Activated T-helper 1 cell treated with anti-CD3 and anti-CD28 coated beads, Interleukin-12 subunit alpha, Interleukin-12 subunit beta, Interleukin-2, Interleukin-4 antibody, amounts not matched to agents 30 ng/mL and 10 ng/mL and 1 ng/mL, durations not matched to agents 14 hours and 24 hours and 36 hours (primary cell): ENCODE measurements around the gene UAP1. TPM values are rescaled to one million over a fixed set of nuclear protein-coding genes. Genes with fewer than 3 reads are reported as not detected.
"Not testable (repeated sequence)": the region's sequence is repeated elsewhere in the genome, so short reads cannot be mapped to it uniquely, and the experiment has no call there.

ENCODE experiments used
- DNase-seq: peaks from one replicate; pipeline ENCODE4 v3.0.0; 2021; ENCODE audit warnings: low spot score
- H3K27ac Mint-ChIP-seq: one replicate; pipeline ENCODE4 v1.8.0; 2021; ENCODE audit warnings: mild to moderate bottlenecking, mixed read lengths
- H3K27me3 Mint-ChIP-seq: one replicate; pipeline ENCODE4 v1.8.0; 2022; ENCODE audit warnings: mild to moderate bottlenecking, moderate library complexity, mixed read lengths; ENCODE audit not compliant: insufficient read depth
- H3K36me3 Mint-ChIP-seq: one replicate; pipeline ENCODE4 v1.8.0; 2021; ENCODE audit warnings: low read depth, mixed read lengths
- H3K4me1 Mint-ChIP-seq: one replicate; pipeline ENCODE4 v1.8.0; 2021; ENCODE audit warnings: low read depth, mixed read lengths
- H3K4me3 Mint-ChIP-seq: one replicate; pipeline ENCODE4 v1.8.0; 2021; ENCODE audit warnings: mild to moderate bottlenecking, moderate library complexity, mixed read lengths
- H3K9me3 Mint-ChIP-seq: one replicate; pipeline ENCODE4 v1.8.0; 2021; ENCODE audit warnings: mixed read lengths
- intact Hi-C: fragments of 100-400 bp; cut with micrococcal nuclease; formaldehyde crosslinking; loops from one replicate; pipeline ENCODE4 v1.15.1; 2024
- total RNA-seq: library from RNA; stranded (reverse); gene quantifications from 2 replicates; pipeline ENCODE4 v1.2.3, GENCODE V29; 2022

The UAP1 gene
- total RNA-seq, 1 donor from 2014 or later = 43.2 TPM

GRCh38 chr1:162603117-162603516 is 41.6 kb downstream of the UAP1 start:
- H3K27me3 Mint-ChIP-seq, DNase-seq, H3K4me3 Mint-ChIP-seq, H3K4me1 Mint-ChIP-seq, H3K9me3 Mint-ChIP-seq, intact Hi-C loops, H3K27ac Mint-ChIP-seq: not testable (repeated sequence)
- H3K36me3 Mint-ChIP-seq = peaks cover 15% of the 10 kb centered on the region

- intact Hi-C loops = no loop called here
- no peak overlapping the region for H3K4me3 Mint-ChIP-seq
- peaks cover 13% of the 10 kb centered on the region for H3K36me3 Mint-ChIP-seq
- H3K27me3 Mint-ChIP-seq = no peaks in the 10 kb centered on the region
- H3K27ac Mint-ChIP-seq = no peak overlapping the region
- no peak for DNase-seq
- no peaks in the 10 kb centered on the region for H3K4me1 Mint-ChIP-seq
- no peaks in the 10 kb centered on the region for H3K9me3 Mint-ChIP-seq
Observed at GRCh38 chr1:162605225-162605927, 43.9 kb downstream of the UAP1 start.

- Mint-ChIP-seq H3K4me1 (no peaks in the 10 kb centered on the region), H3K9me3 (no peaks in the 10 kb centered on the region), H3K4me3 (no peak overlapping the region), H3K36me3 (peaks cover 4% of the 10 kb centered on the region), H3K27me3 (no peaks in the 10 kb centered on the region), H3K27ac (no peak overlapping the region)
- no peak for DNase-seq
- intact Hi-C loops = no loop called here
Observed at GRCh38 chr1:162609306-162609705, 47.8 kb downstream of the UAP1 start.

- DNase-seq = no peak
- Mint-ChIP-seq H3K9me3 (peaks cover 10% of the 10 kb centered on the region), H3K36me3 (peaks cover 5% of the 10 kb centered on the region), H3K4me3 (no peak overlapping the region), H3K27me3 (no peaks in the 10 kb centered on the region), H3K27ac (no peak overlapping the region), H3K4me1 (no peaks in the 10 kb centered on the region)
- intact Hi-C loops = no loop called here
Observed at GRCh38 chr1:162612606-162613400, 51.3 kb downstream of the UAP1 start.

GRCh38 chr1:162616848-162617247 is 55.3 kb downstream of the UAP1 start:
- Mint-ChIP-seq H3K36me3 (peaks cover 3% of the 10 kb centered on the region), H3K4me1 (no peaks in the 10 kb centered on the region), H3K27ac (no peak overlapping the region), H3K27me3 (peaks cover 3% of the 10 kb centered on the region), H3K9me3 (peaks cover 14% of the 10 kb centered on the region), H3K4me3 (no peak overlapping the region)
- no peak for DNase-seq
- intact Hi-C loops = no loop called here

GRCh38 chr1:162617513-162617912 is 56.0 kb downstream of the UAP1 start:
- no peaks in the 10 kb centered on the region for H3K4me1 Mint-ChIP-seq
- H3K4me3 Mint-ChIP-seq = no peak overlapping the region
- no peak for DNase-seq
- peaks cover 3% of the 10 kb centered on the region for H3K36me3 Mint-ChIP-seq
- H3K27ac Mint-ChIP-seq = no peak overlapping the region
- peaks cover 3% of the 10 kb centered on the region for H3K27me3 Mint-ChIP-seq
- peaks cover 14% of the 10 kb centered on the region for H3K9me3 Mint-ChIP-seq
- intact Hi-C loops = no loop called here

GRCh38 chr1:162619076-162619475 is 57.6 kb downstream of the UAP1 start:
- Mint-ChIP-seq H3K36me3 (peaks cover 3% of the 10 kb centered on the region), H3K4me3 (no peak overlapping the region), H3K9me3 (peaks cover 14% of the 10 kb centered on the region), H3K4me1 (no peaks in the 10 kb centered on the region), H3K27ac (no peak overlapping the region), H3K27me3 (peaks cover 4% of the 10 kb centered on the region)
- no peak for DNase-seq
- intact Hi-C loops = no loop called here

- intact Hi-C loops = no loop called here
- no peak for DNase-seq
- Mint-ChIP-seq H3K27me3 (peaks cover 4% of the 10 kb centered on the region), H3K4me3 (no peak overlapping the region), H3K36me3 (peaks cover 3% of the 10 kb centered on the region), H3K27ac (no peak overlapping the region), H3K4me1 (no peaks in the 10 kb centered on the region), H3K9me3 (peaks cover 14% of the 10 kb centered on the region)
Observed at GRCh38 chr1:162621256-162621655, 59.7 kb downstream of the UAP1 start.

- Mint-ChIP-seq H3K27me3 (peaks cover 8% of the 10 kb centered on the region), H3K36me3 (no peaks in the 10 kb centered on the region), H3K4me3 (no peak overlapping the region), H3K4me1 (peaks cover 4% of the 10 kb centered on the region), H3K9me3 (no peaks in the 10 kb centered on the region), H3K27ac (no peak overlapping the region)
- intact Hi-C loops = no loop called here
- no peak for DNase-seq
Observed at GRCh38 chr1:162625679-162626078, 64.2 kb downstream of the UAP1 start.

- no peaks in the 10 kb centered on the region for H3K36me3 Mint-ChIP-seq
- intact Hi-C loops = no loop called here
- no peak for DNase-seq
- peaks cover 4% of the 10 kb centered on the region for H3K4me1 Mint-ChIP-seq
- no peak overlapping the region for H3K4me3 Mint-ChIP-seq
- H3K9me3 Mint-ChIP-seq = no peaks in the 10 kb centered on the region
- peaks cover 5% of the 10 kb centered on the region for H3K27me3 Mint-ChIP-seq
- H3K27ac Mint-ChIP-seq = no peak overlapping the region
Observed at GRCh38 chr1:162626094-162626493, 64.6 kb downstream of the UAP1 start.

- peaks cover 4% of the 10 kb centered on the region for H3K4me1 Mint-ChIP-seq
- H3K9me3 Mint-ChIP-seq = no peaks in the 10 kb centered on the region
- H3K36me3 Mint-ChIP-seq = no peaks in the 10 kb centered on the region
- no peak for DNase-seq
- peaks cover 5% of the 10 kb centered on the region for H3K27me3 Mint-ChIP-seq
- intact Hi-C loops = no loop called here
- H3K4me3 Mint-ChIP-seq = no peak overlapping the region
- no peak overlapping the region for H3K27ac Mint-ChIP-seq
Observed at GRCh38 chr1:162626761-162627160, 65.2 kb downstream of the UAP1 start.

GRCh38 chr1:162627662-162628296 is 66.3 kb downstream of the UAP1 start:
- Mint-ChIP-seq H3K27me3 (peaks cover 7% of the 10 kb centered on the region), H3K4me3 (no peak overlapping the region), H3K9me3 (no peaks in the 10 kb centered on the region), H3K4me1 (peaks cover 4% of the 10 kb centered on the region), H3K27ac (no peak overlapping the region), H3K36me3 (no peaks in the 10 kb centered on the region)
- intact Hi-C loops = no loop called here
- DNase-seq = no peak

- intact Hi-C loops = no loop called here
- Mint-ChIP-seq H3K4me1 (peaks cover 4% of the 10 kb centered on the region), H3K9me3 (no peaks in the 10 kb centered on the region), H3K27ac (no peak overlapping the region), H3K4me3 (no peak overlapping the region), H3K27me3 (peaks cover 7% of the 10 kb centered on the region), H3K36me3 (no peaks in the 10 kb centered on the region)
- no peak for DNase-seq
Observed at GRCh38 chr1:162629077-162629627, 67.6 kb downstream of the UAP1 start.
